Measurements from ENCODE around the gene RNF186.
"Not testable (repeated sequence)": the region's sequence is repeated elsewhere in the genome, so short reads cannot be mapped to it uniquely, and the experiment has no call there.

RNF186 gene

DNA sequence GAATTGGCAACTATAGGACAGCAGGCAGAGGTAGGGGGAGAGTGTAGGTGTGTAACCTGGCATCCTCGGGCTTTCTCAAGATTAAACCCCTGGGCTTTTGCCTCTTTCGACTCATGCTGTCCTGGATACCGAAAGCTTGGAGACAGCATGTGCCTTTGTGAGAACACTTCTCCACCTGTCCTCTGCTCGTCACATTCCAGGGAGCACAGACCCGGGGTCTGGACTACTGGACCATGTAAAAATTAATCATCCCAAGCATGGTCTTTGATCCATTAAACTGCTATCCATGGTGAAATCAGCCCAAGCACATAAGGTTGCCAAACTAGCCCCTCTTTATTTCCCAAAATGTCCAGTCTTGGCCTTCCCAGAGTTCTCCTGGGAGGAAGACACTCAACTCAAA is 9.0 kb upstream of the RNF186 start:
- no peaks in the 10 kb centered on the region for H4K20me1 ChIP-seq (ENCODE audit: insufficient read depth)
- H3K27me3 ChIP-seq (ENCODE audit: insufficient read depth, low read depth) = no peaks in the 10 kb centered on the region
- H3K4me2 ChIP-seq = no peak overlapping the region
- no peaks in the 10 kb centered on the region for H3K4me1 ChIP-seq (ENCODE audit: low read depth, poor library complexity, severe bottlenecking)
- H3K27ac ChIP-seq = no peak overlapping the region
- no peaks in the 10 kb centered on the region for H3K36me3 ChIP-seq (ENCODE audit: insufficient read depth)
- H3K9ac ChIP-seq = no peak overlapping the region
- TF ChIP-seq, protein P1, sequence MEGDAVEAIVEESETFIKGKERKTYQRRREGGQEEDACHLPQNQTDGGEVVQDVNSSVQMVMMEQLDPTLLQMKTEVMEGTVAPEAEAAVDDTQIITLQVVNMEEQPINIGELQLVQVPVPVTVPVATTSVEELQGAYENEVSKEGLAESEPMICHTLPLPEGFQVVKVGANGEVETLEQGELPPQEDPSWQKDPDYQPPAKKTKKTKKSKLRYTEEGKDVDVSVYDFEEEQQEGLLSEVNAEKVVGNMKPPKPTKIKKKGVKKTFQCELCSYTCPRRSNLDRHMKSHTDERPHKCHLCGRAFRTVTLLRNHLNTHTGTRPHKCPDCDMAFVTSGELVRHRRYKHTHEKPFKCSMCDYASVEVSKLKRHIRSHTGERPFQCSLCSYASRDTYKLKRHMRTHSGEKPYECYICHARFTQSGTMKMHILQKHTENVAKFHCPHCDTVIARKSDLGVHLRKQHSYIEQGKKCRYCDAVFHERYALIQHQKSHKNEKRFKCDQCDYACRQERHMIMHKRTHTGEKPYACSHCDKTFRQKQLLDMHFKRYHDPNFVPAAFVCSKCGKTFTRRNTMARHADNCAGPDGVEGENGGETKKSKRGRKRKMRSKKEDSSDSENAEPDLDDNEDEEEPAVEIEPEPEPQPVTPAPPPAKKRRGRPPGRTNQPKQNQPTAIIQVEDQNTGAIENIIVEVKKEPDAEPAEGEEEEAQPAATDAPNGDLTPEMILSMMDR (conservative IDR thresholded peaks at IDR 0.05; ENCODE audit: low read depth, low read length) = no peak
- no peak overlapping the region for H3K4me3 ChIP-seq (IDR thresholded peaks at IDR 0.05; ENCODE audit: insufficient read depth, low read depth, low read length)
- no peaks in the 10 kb centered on the region for H3K79me2 ChIP-seq (ENCODE audit: insufficient read depth, low read depth)
- H2AFZ ChIP-seq (ENCODE audit: low read depth) = no peak overlapping the region

DNA sequence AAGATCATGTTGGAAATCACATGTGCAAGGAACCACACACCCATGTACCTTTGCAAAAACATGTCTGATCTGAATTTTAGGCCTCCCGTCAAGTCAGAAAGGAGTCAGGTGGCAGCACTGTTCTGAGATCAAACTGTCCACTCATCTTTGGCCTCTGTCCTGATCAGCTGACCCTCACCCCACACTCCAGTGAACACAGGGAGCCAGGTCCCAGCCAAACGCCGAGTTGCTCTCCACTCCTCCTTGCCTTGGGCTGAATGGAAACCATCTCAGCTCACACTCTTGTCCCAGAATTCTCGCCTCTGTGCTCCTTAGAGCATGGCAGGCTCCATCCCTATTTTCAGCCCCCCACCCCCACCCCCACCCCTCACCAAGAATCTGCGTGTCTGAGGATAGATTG is 4.6 kb upstream of the RNF186 start:
- TF ChIP-seq, protein P1 (conservative IDR thresholded peaks at IDR 0.05; ENCODE audit: low read depth, low read length) = no peak
- H3K4me2 ChIP-seq = no peak overlapping the region

DNA sequence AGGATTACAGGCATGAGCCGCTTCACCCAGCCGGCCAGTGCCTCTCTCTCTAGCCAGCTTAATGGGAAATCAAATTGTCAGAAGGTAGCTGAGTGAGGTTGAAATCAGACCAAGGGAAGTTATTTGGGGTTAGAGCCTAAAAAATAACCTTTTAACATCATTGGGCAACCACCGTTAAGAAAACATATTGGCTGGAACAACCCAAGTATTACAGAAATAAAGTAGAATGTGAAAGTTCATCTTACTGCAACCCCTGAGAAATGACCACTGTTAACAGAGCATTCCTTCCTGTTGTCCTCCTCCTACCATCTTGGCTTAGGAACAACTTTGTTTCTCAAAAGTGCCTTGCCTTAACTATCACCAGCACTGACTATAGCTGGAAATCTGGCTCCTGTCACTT is 3.2 kb upstream of the RNF186 start:
- H3K9ac ChIP-seq = no peak overlapping the region
- TF ChIP-seq, protein P1 (conservative IDR thresholded peaks at IDR 0.05; ENCODE audit: low read depth, low read length) = no peak
- H3K36me3 ChIP-seq (ENCODE audit: insufficient read depth) = no peaks in the 10 kb centered on the region
- no peak overlapping the region for H3K27ac ChIP-seq
- no peaks in the 10 kb centered on the region for H3K79me2 ChIP-seq (ENCODE audit: insufficient read depth, low read depth)
- H3K4me2 ChIP-seq = no peak overlapping the region
- H4K20me1 ChIP-seq (ENCODE audit: insufficient read depth) = no peaks in the 10 kb centered on the region
- H3K4me3 ChIP-seq (IDR thresholded peaks at IDR 0.05; ENCODE audit: insufficient read depth, low read depth, low read length) = no peak overlapping the region
- H3K4me1 ChIP-seq (ENCODE audit: low read depth, poor library complexity, severe bottlenecking) = no peaks in the 10 kb centered on the region
- no peaks in the 10 kb centered on the region for H3K27me3 ChIP-seq (ENCODE audit: insufficient read depth, low read depth)
- H2AFZ ChIP-seq (ENCODE audit: low read depth) = no peak overlapping the region

More for the DNA sequence above, 4.6 kb upstream of the RNF186 start:
- Histone ChIP-seq H3K9ac (no peak overlapping the region), H3K4me3 (IDR thresholded peaks at IDR 0.05; ENCODE audit: insufficient read depth, low read depth, low read length) (no peak overlapping the region), H2AFZ (ENCODE audit: low read depth) (no peak overlapping the region), H3K4me1 (ENCODE audit: low read depth, poor library complexity, severe bottlenecking) (no peaks in the 10 kb centered on the region), H4K20me1 (ENCODE audit: insufficient read depth) (no peaks in the 10 kb centered on the region), H3K36me3 (ENCODE audit: insufficient read depth) (no peaks in the 10 kb centered on the region), H3K27me3 (ENCODE audit: insufficient read depth, low read depth) (no peaks in the 10 kb centered on the region), H3K79me2 (ENCODE audit: insufficient read depth, low read depth) (no peaks in the 10 kb centered on the region), H3K27ac (no peak overlapping the region)

DNA sequence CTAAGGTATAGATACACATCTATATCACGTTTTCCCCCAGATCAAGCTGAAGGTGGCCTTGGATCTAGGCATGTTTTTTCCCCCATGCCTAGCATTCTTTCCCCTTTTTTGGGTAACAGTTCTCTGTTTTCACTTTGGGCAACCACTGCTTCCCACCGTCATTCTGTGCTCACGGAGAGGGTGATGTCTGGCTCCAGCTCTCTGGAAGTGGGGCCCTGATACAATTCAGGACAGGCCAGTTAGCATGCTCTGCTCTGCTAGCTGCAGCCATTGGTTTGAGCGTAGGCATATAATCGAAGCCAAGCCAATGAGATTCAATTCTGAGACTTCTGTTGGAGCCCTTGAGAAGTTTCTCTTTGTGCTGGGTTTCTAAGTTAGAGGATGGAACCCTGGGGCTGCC is 2.1 kb upstream of the RNF186 start:
- no peaks in the 10 kb centered on the region for H3K36me3 ChIP-seq (ENCODE audit: insufficient read depth)
- no peak overlapping the region for H3K9ac ChIP-seq
- H3K4me2 ChIP-seq = no peak overlapping the region
- H3K79me2 ChIP-seq (ENCODE audit: insufficient read depth, low read depth) = no peaks in the 10 kb centered on the region
- H3K27ac ChIP-seq = no peak overlapping the region
- H4K20me1 ChIP-seq (ENCODE audit: insufficient read depth) = no peaks in the 10 kb centered on the region
- no peak overlapping the region for H3K4me3 ChIP-seq (IDR thresholded peaks at IDR 0.05; ENCODE audit: insufficient read depth, low read depth, low read length)
- no peaks in the 10 kb centered on the region for H3K4me1 ChIP-seq (ENCODE audit: low read depth, poor library complexity, severe bottlenecking)
- no peak overlapping the region for H2AFZ ChIP-seq (ENCODE audit: low read depth)
- TF ChIP-seq, protein P1 (conservative IDR thresholded peaks at IDR 0.05; ENCODE audit: low read depth, low read length) = no peak
- H3K27me3 ChIP-seq (ENCODE audit: insufficient read depth, low read depth) = no peaks in the 10 kb centered on the region

- H3K9ac ChIP-seq; H3K4me3 ChIP-seq (IDR thresholded peaks at IDR 0.05; ENCODE audit: insufficient read depth, low read depth, low read length); H3K4me2 ChIP-seq: not testable (repeated sequence)
These were observed 1.6 kb upstream of the RNF186 start for GRCh38 chr1:19816737-19817086.

More at GRCh38 chr1:19816737-19817086, 1.6 kb upstream of the RNF186 start:
- H2AFZ ChIP-seq (ENCODE audit: low read depth); H3K27me3 ChIP-seq (ENCODE audit: insufficient read depth, low read depth); H3K27ac ChIP-seq; H3K79me2 ChIP-seq (ENCODE audit: insufficient read depth, low read depth); H3K4me1 ChIP-seq (ENCODE audit: low read depth, poor library complexity, severe bottlenecking); H4K20me1 ChIP-seq (ENCODE audit: insufficient read depth); H3K36me3 ChIP-seq (ENCODE audit: insufficient read depth): not testable (repeated sequence)

Data from KMS-11 (cell line).